Tibial nerve (tissue), 4 donors: ENCODE results near the gene BRME1.

Experiments used
- EP300 ChIP-seq, 2 donors: sonication (generic); formaldehyde crosslinking; IDR thresholded peaks; one replicate each; pipeline ENCODE4 v1.6.1; 2017; ENCODE audit warnings: antibody characterized with exemption in 2 of 2, mild to moderate bottlenecking in 1 of 2
- POLR2A ChIP-seq, 2 donors: fragments of 450-650 bp; IDR thresholded peaks; one replicate each; pipeline ENCODE4 v1.6.1; 2017; ENCODE audit warnings: antibody characterized with exemption in 2 of 2, mild to moderate bottlenecking in 2 of 2, moderate library complexity in 2 of 2
- TF ChIP-seq, protein P1 (sequence below), 5 experiments: fragments of 200-600 bp in 3 of 5; fragments of 450-650 bp in 2 of 5; sonication (generic) in 3 of 5; IDR thresholded peaks; one replicate each; pipeline ENCODE4 v1.5.1; 2016 to 2019; ENCODE audit warnings: antibody characterized with exemption in 5 of 5, mild to moderate bottlenecking in 3 of 5, moderate library complexity in 2 of 5

DNA sequence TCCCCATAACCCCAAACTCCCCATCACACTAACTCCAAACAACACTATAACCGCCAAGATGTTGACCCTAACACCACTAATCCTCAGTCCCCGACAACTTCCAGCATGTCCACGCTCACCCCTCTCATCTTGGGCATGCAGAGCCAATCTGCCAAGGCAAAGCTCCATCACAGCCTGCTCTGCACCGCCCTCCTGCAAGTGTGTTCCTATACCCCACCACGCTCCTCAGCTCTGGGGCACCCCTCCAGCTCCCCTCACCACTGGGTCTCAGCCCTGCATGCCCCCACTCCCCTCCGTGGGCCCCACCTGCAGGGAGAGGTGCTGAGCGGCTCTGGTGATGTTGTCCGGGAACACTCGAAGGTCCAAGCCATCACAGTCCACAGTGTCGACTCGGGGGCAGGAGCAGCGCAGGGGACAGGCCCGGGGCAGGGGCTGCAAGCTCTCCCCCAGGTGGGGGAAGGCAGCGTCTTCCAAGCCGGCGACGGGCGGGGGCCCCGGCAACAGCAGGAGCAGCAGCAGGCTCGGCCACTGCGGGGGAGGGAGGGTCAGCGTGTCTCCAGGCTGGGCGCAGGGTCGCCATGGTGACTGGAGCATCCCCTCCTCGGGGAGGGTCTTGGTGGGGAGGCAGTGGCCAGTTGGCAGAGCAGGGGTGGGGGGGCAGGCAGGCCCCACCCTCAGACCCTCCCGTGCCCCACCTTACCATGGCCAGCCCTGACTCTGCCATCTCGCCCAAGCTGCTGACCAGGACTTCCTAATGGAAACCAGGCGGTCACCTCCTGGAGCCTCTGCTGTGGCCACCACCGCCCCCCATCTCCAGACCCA lies 31.8 kb upstream of the BRME1 start:
- TF ChIP-seq, protein P1, sequence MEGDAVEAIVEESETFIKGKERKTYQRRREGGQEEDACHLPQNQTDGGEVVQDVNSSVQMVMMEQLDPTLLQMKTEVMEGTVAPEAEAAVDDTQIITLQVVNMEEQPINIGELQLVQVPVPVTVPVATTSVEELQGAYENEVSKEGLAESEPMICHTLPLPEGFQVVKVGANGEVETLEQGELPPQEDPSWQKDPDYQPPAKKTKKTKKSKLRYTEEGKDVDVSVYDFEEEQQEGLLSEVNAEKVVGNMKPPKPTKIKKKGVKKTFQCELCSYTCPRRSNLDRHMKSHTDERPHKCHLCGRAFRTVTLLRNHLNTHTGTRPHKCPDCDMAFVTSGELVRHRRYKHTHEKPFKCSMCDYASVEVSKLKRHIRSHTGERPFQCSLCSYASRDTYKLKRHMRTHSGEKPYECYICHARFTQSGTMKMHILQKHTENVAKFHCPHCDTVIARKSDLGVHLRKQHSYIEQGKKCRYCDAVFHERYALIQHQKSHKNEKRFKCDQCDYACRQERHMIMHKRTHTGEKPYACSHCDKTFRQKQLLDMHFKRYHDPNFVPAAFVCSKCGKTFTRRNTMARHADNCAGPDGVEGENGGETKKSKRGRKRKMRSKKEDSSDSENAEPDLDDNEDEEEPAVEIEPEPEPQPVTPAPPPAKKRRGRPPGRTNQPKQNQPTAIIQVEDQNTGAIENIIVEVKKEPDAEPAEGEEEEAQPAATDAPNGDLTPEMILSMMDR (IDR thresholded peaks at IDR 0.05) = no peak
- TF ChIP-seq POLR2A (IDR thresholded peaks at IDR 0.05) (no peak), EP300 (IDR thresholded peaks at IDR 0.05) (no peak)
